HG03571 (cell line): ENCODE measurements around the gene ZNF330.

ENCODE experiments used
- ATAC-seq: cut with Tn5 transposase; IDR thresholded peaks from one replicate; pipeline ENCODE4 v1.9.1; 2021; ENCODE audit not compliant: unreplicated experiment

Gene ZNF330

DNA sequence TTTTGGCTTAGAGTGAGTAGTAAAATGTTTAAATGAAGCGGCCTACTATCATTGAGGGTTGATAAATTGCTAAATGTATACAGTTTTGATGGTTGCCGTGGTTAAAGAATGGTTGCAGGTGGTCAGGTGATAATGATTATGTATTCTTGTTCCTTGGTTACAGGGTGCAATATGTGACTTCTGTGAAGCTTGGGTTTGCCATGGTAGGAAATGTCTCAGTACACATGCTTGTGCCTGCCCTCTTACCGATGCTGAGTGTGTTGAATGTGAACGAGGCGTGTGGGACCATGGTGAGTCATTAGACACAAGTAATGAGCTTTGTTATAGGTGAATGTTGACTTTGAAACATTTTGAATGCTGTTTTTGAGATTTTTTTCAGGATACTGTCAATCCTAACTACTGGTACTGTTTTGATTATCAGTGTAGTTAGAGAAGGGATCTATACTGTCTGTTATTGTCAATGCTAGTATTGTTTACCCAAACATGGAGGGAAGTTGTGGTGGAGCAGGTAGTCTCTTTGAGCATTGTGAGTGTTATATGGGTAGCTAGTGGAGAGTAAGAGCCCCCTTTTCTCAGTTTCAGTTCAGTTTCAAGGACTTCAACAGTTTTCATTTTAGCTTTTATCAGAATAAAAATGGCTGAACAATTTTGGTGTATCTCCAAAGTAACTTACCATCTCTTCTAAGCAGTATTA lies 8.9 kb downstream of the ZNF330 start:
- ATAC-seq = peak; percentile 69

DNA sequence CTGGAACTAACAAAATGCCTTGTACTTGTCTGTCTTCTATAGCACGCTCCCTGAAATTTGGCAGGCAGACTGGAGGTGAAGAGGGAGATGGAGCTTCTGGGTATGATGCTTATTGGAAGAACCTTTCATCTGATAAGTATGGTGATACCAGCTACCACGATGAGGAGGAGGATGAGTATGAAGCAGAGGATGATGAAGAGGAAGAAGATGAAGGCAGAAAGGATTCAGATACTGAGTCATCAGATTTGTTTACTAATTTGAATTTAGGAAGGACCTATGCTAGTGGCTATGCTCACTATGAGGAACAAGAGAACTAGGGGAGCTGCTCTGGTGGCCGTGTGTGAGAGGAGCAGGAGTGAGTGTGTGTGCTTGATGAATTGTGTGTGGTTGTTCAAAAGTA lies 13.0 kb downstream of the ZNF330 start:
- ATAC-seq = no peak

DNA sequence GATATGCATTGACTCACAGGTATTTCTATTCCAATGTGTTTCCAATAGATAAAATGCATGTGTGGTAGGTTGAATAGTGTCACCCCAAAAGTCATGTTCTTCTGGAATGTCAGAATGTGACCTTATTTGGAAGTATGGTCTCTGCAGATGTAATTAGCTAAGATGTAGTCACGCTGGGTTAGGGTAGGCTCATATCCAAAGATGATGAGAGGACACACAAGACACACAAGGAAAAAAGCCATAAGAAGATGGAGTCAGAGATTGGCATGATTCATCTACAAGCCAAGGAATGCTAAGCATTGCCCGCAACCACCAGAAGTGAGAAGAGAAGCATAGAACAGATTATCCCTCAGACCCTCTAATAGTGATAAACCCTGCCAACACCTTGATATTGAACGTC lies 17.5 kb downstream of the ZNF330 start:
- no peak for ATAC-seq

DNA sequence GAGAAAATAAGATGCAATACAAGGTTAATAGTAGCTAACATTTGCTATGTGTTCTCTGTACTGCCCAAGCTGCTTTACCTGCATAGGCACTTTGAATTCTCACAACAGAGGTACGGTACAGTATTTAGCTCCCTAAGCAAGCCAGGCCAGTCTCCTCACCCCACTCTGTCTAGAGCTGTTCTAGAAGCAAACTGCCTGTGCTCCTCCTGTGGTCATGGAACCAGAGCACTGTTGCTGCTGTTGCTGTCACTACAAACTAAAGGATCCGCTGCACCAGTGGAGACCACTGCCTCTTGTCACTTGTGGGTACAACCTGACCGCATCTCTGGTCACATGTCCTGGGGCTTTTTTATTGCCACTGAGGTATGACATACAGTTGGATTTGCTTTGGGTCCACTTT lies 19.6 kb downstream of the ZNF330 start:
- ATAC-seq = no peak

DNA sequence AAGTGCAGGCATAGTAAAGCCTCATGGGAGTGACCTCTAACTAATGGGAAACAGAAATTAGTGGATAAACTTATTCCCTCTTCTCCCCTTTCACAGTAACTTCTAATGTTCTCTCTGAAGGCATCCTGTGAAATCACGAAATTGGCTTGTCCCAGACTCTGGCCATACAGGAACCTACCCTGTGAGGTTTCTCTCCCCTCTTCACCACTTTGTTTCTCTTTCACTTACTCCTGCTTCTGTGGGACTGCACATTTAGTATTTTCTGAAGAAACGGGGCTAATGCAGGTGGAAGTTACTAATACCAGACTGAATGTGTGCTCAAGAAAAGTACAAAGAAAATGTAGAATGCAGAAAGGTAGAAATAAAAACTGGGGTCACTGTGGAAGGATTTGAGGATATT lies 20.0 kb downstream of the ZNF330 start:
- no peak for ATAC-seq

DNA sequence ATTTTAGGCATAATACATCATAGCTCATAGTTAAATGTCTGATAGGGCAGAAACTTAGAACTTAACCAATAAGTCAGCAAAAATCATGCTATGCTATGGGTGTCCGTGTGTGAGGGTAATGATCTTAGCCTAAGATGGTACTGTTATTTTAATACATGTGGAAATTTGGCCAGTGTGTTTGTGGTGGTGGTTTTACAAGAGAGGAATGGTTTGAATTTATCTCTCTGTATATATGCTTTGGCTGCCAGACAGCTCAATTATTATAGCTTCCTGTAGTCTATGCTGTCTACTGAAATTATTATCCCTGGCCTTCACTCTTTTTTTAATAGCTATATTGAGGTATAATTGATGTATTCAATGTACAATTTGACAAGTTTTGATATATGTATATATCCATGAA lies 21.3 kb downstream of the ZNF330 start:
- ATAC-seq = no peak

DNA sequence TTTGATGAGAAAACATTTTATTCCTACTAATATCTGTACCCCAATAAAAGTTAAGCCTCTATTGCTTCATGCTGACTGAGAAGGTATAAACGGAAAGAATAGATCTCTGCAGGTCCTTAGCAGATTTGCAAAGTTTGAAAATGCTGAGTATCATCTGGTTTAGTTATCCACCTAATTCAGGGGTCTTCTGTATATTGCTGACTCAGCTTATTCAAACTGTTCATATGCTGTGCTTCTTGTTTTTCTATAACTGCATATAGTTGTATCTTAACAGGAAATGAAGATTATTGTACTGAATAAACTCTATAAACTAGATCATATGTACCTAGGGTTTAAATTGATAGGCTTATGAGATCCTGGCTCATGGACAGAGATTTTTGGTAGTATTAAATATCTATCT lies 23.7 kb downstream of the ZNF330 start:
- ATAC-seq = no peak

DNA sequence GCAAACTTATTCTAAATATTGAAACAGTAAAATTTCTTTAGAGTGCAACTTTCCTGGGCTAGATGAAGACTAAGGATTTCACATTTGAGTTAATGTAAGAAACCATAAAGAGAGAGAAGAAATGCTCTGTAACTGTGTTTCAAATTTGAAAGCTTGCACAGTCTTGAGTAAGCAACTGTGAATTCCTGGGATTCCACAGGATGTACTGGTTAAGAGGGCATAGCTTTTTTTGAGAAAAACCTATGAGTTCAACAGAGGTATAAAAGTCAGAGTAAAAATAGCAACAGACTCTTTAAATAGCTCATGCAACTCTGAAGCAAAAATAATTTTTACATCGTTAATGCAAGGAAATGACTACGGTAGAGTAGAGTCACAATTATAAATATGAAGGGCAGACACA lies 25.5 kb downstream of the ZNF330 start:
- no peak for ATAC-seq

DNA sequence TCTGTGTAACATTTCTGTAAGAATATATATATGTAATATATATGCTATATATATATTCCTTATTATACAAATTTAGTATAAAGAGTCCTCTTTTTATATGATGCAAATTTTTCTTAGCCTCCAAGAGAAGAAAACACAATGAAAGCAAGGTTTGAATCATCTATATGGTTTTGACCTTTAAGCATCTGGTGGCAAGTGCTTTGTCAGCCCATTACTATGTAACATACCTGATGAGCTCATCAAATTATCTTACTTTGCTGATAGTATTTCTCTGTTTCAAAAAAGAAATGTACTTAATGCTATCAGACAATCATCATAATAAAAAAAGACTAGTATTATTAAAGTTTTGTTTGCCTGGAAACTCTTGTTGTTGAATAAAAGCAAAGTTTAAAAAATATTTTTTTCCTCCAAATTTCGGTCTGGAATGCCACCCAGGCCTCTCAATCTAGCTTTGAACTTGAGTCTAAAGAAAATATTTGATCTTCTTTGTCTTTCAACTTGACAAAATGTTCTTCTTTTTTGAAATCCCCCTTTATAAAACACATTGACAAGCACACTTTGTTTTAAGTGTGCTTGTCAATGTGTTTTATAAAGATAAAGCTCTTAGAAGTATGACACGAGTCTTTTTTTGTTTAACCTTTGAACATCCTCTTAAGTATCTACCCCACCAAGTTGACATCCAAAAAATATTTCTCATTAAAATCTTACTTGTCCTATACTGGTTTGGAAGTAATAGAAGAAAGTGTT lies 26.2 kb downstream of the ZNF330 start:
- no peak for ATAC-seq

DNA sequence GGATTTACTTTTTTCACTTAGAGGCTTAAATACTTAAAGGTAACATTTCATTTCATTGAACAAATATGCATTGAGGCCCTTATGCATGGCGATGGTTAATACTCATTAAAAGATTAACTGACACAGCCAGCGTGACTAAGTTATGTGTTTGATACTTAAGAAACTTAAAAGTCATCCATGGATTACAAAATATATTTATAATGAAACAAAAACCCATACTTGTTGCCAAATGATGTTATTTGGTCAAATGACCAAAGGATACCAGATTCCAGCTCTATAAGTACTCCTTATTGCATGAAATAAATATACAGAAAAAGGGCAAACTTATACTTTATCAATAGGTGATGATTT lies 26.7 kb downstream of the ZNF330 start:
- no peak for ATAC-seq

DNA sequence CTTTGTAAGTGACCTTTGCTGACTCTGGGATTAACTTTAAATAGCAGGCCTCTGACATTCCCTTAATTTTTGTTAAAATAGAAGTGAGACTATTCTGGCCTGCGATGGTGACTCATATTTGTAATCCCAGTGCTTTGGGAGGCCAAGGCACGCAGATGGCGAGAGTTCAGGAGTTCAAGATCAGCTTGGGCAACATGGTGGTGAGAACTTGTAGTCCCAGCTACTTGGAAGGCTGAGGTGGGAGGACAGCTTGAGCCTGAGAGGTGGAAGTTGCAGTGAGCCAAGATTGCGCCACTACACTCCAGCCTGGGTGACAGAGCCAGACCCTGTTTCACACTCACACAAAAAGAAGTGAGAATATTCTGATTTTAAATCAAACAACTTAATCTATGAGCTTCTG lies 27.3 kb downstream of the ZNF330 start:
- no peak for ATAC-seq

DNA sequence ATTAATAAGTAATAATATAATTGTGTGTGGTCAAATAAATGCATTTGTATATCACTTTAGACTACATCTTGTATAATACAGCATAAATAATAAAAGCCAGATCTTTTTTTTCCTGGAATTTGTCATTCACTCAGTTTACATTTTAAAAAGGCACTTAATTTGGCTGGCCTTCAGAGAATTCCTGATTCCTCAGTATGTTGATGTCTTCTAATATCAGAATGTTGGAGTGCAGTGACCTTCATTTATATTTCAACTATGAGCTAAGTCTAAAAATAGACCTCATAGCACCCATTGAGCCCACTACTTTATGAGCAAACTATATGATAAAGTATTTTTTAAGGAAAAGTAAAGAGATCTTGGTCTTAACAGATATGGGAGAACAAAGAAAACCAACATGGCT lies 27.8 kb downstream of the ZNF330 start:
- ATAC-seq = no peak

DNA sequence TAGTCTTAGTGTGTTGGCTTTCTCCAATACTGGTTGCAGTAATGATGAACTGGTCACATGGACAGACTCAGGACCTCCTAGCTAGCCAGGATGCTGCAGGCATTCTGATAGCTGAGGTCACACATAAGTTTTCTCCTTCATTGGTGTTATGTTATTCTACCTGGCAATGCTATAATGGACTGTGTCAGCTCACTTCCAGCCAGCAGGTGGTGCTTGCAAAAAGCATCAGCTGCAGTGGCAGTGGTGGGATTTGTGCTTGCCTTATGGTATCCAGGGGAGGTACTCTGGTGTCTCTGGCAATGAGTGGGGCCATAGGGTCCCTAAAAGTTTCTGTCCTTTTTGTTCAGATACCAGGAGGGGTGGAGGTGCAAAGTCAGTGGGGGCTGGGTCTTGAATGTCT lies 33.6 kb downstream of the ZNF330 start:
- no peak for ATAC-seq

DNA sequence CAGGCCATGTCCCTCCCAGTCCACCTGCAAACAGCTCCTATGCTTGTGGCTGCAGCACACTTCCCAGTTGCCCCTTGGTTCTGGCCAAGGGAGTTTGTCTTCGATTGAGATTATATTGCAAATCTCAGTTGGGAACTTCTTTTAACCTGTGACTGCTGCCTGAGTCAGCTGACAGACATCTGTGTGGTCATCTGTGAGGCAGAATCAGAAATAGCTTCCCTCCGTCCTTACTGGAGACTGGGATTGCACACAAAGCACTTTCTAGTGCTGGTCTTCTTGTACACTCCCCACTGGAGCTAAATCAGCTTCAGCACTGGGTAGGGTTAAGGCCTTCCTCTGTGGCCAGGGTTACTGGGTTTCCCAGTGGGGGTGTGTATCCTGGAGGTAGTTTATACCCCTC lies 34.3 kb downstream of the ZNF330 start:
- no peak for ATAC-seq

DNA sequence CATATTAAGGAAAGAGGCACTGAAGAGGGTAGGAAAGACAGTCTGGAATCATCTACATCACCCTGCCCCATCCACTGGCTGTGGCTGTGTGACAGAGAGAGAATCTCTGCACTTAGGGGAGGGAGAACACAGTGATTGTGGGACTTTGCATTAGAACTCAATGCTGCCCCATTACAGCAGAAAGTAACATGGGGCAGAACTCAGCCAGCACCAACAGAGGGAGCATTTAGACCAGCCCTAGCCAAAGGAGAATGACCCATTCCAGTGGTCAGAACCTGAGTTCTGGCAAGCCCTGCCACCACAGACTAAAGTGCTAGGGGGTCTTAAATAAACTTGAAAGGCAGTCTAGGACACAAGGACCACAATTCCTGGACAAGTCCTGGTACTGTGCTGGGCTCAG lies 37.9 kb downstream of the ZNF330 start:
- no peak for ATAC-seq

DNA sequence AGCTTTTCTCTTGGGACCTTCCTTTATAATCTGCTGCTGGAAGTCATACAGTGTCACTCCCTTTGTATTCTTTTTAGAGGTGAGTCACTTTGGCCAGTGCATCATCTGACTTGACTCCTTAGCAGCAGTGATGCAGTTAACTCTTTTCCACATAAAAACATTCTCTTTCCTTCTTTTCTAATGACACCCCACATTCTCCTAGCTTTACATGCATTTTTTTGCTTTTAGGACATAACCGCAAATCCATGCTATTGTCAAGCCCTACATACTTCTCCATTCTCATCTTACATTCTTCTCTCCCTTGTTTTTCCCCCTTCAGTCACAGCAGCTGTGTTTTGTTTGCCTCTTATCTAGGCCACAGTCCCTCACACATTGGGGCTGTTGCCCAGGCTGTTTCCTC lies 55.1 kb downstream of the ZNF330 start:
- ATAC-seq = no peak

DNA sequence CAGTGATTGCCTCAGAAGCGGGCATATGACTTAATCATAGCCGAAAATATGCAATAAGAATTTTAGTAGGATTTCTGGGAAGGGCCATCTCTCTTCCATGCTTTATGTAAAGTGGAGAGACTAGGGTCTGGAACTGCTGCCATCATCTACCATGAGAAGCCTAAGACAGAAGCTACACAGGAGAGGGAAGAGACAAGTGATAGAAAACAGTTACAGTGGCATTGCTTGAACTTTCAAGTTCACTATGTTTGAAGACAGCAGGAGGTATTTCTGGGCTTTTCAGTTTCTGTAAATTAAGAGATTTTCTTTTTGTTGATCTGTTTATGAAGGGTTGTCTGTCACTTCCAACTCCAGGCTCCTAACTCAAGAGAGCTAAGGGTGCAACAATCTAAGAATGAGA lies 62.5 kb downstream of the ZNF330 start:
- ATAC-seq = no peak

DNA sequence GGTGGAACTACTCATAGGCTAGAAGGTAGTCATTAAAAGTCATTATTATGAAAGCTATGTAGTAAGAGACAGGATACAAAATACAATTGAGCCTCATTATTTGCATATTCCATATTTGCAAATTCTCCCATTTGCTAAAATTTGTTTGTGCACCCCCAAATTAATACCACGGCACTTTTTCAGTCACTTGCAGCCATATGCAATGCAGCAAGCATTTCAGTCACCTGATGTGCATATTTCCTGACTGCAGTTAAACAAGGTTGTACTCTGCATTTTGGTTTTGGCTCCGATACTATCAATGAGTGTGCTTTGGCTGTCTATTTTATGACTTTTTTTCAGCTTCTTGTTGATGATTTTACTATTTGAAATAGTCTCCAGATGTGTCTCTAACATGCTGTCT lies 62.9 kb downstream of the ZNF330 start:
- no peak for ATAC-seq
